Neural cell (in vitro differentiated cells): ENCODE results near the gene EAPP. TPM values are rescaled to one million over a fixed set of nuclear protein-coding genes. Genes with fewer than 3 reads are reported as not detected.

Experiments
- H2AFZ ChIP-seq: fragments of 200-600, 300-800 bp; sonication (generic), shearing (Covaris generic); 2 replicates; pipeline ENCODE4 v1.6.0; 2014; ENCODE audit warnings: low read depth, mild to moderate bottlenecking, antibody characterized with exemption, low read length, moderate library complexity
- H3F3A ChIP-seq: fragments of 200-600 bp; shearing (Covaris generic); 2 replicates; pipeline ENCODE4 v1.6.1; 2016; ENCODE audit warnings: mild to moderate bottlenecking, moderate library complexity, mixed read lengths, antibody characterized with exemption, low read length; ENCODE audit not compliant: insufficient read depth, poor library complexity, severe bottlenecking
- H3K27ac ChIP-seq: fragments of 200-600, 300-800 bp; sonication (generic), shearing (Covaris generic); 2 replicates; pipeline ENCODE4 v1.5.1; 2014; ENCODE audit warnings: mild to moderate bottlenecking, low read length, moderate library complexity
- H3K27me3 ChIP-seq: fragments of 300-800, 200-600 bp; sonication (generic), shearing (Covaris generic); 2 replicates; pipeline ENCODE4 v1.6.0; 2014; ENCODE audit warnings: mild to moderate bottlenecking, low read depth, low read length, moderate library complexity; ENCODE audit not compliant: insufficient read depth
- H3K36me3 ChIP-seq: fragments of 300-800, 200-600 bp; sonication (generic), shearing (Covaris generic); 2 replicates; pipeline ENCODE4 v1.5.1; 2014; ENCODE audit warnings: mild to moderate bottlenecking, antibody characterized with exemption, low read length, moderate library complexity; ENCODE audit not compliant: insufficient read depth
- H3K4me2 ChIP-seq: fragments of 300-800, 200-600 bp; sonication (generic), shearing (Covaris generic); 2 replicates; pipeline ENCODE4 v1.6.0; 2014; ENCODE audit warnings: mild to moderate bottlenecking, low read length
- H3K4me3 ChIP-seq: fragments of 300-800, 200-600 bp; sonication (generic), shearing (Covaris generic); 2 replicates; pipeline ENCODE4 v1.5.1; 2014; ENCODE audit warnings: mild to moderate bottlenecking, low read length, moderate library complexity
- H3K79me2 ChIP-seq: fragments of 200-600 bp; shearing (Covaris generic); replicated peaks from 2 replicates; pipeline ENCODE4 v1.6.0; 2014; ENCODE audit warnings: mild to moderate bottlenecking, low read length, moderate library complexity; ENCODE audit not compliant: insufficient read depth
- H3K9ac ChIP-seq: fragments of 300-800, 200-600 bp; sonication (generic), shearing (Covaris generic); 2 replicates; pipeline ENCODE4 v1.6.1; 2016; ENCODE audit warnings: mild to moderate bottlenecking, low read length, mixed read lengths
- H3K9me2 ChIP-seq: fragments of 200-600 bp; shearing (Covaris generic); 2 replicates; pipeline ENCODE4 v1.6.1; 2016; ENCODE audit warnings: mild to moderate bottlenecking, low read length, mixed read lengths; ENCODE audit not compliant: insufficient read depth
- H3K9me3 ChIP-seq: fragments of 200-600, 300-800 bp; sonication (generic), shearing (Covaris generic); 2 replicates; pipeline ENCODE4 v1.6.1; 2016; ENCODE audit warnings: mild to moderate bottlenecking, mixed run types, low read length, moderate library complexity, mixed read lengths
- H4K20me1 ChIP-seq: fragments of 200-600 bp; shearing (Covaris generic); 2 replicates; pipeline ENCODE4 v1.6.1; 2016; ENCODE audit warnings: mild to moderate bottlenecking, mixed run types; ENCODE audit not compliant: insufficient read depth
- EP300 ChIP-seq: fragments of 450-650 bp; conservative IDR thresholded peaks from 2 replicates; pipeline ENCODE4 v1.6.1; 2014; ENCODE audit warnings: antibody characterized with exemption, mild to moderate bottlenecking, moderate library complexity; ENCODE audit not compliant: poor library complexity, severe bottlenecking
- EZH2 ChIP-seq: fragments of 200-600, 300-800 bp; shearing (Covaris generic), sonication (generic); IDR thresholded peaks from 2 replicates; pipeline ENCODE4 v1.6.1; 2014; ENCODE audit warnings: antibody characterized with exemption, low read length, borderline replicate concordance, mild to moderate bottlenecking; ENCODE audit not compliant: insufficient read depth, poor library complexity, severe bottlenecking
- MXI1 ChIP-seq: fragments of 450-650 bp; conservative IDR thresholded peaks from 2 replicates; pipeline ENCODE4 v1.6.1; 2014; ENCODE audit warnings: antibody characterized with exemption, mild to moderate bottlenecking; ENCODE audit not compliant: poor library complexity, severe bottlenecking
- POLR2AphosphoS5 ChIP-seq: IDR thresholded peaks from 2 replicates; pipeline ENCODE4 v1.6.1; 2012
- RAD21 ChIP-seq: fragments of 450-650 bp; conservative IDR thresholded peaks from 2 replicates; pipeline ENCODE4 v1.6.1; 2014; ENCODE audit warnings: antibody characterized with exemption, mild to moderate bottlenecking, moderate library complexity
- SMC3 ChIP-seq: fragments of 450-650 bp; conservative IDR thresholded peaks from 2 replicates; pipeline ENCODE4 v1.6.1; 2014; ENCODE audit warnings: antibody characterized with exemption, mild to moderate bottlenecking, moderate library complexity; ENCODE audit not compliant: poor library complexity
- TAF1 ChIP-seq: IDR thresholded peaks from 2 replicates; pipeline ENCODE4 v1.6.1; 2012; ENCODE audit warnings: low read depth
- polyA plus RNA-seq: library from polyadenylated mRNA; depleted of rRNA; stranded (reverse); fragments of >200 nt; gene quantifications from 2 replicates; pipeline ENCODE4 v1.2.3, GENCODE V29; 2014
- TF ChIP-seq, protein P1 (sequence below): fragments of 450-650 bp; IDR thresholded peaks from 2 replicates; pipeline ENCODE4 v1.5.1; 2014; ENCODE audit warnings: antibody characterized with exemption, mild to moderate bottlenecking, moderate library complexity; ENCODE audit not compliant: poor library complexity, severe bottlenecking
- TF ChIP-seq, protein P2 (sequence below): IDR thresholded peaks from 2 replicates; pipeline ENCODE4 v1.6.1; 2012; ENCODE audit warnings: borderline replicate concordance

Gene EAPP
- polyA plus RNA-seq, 1 donor from 2014 or later = 112 TPM

DNA sequence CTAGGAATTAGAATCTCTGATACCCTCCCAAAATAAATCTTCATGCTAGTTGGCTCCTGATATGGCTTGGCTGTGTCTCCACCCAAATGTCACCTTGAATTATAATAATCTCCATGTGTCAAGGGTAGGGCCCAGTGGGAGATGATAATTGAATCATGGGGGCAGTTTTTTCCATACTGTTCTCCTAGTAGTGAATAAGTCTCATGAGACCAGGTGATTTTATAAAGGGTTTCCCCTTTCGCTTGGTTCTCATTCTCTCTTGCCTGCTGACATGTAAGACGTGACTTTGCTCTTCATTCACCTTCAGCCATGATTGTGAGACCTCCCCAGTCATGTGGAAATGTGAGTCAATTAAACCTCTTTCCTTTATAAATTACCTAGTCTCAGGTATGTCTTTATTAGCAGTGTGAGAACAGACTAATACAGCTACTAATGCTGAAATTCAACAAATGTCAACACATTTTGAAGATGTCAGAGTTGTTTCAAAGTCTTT is 65.3 kb downstream of the EAPP start:
- H3K9ac ChIP-seq = no peak overlapping the region
- TF ChIP-seq TAF1 = no peak
- TF ChIP-seq SMC3 = no peak
- TF ChIP-seq EZH2 = no peak
- TF ChIP-seq EP300 = no peak
- TF ChIP-seq, protein P1, sequence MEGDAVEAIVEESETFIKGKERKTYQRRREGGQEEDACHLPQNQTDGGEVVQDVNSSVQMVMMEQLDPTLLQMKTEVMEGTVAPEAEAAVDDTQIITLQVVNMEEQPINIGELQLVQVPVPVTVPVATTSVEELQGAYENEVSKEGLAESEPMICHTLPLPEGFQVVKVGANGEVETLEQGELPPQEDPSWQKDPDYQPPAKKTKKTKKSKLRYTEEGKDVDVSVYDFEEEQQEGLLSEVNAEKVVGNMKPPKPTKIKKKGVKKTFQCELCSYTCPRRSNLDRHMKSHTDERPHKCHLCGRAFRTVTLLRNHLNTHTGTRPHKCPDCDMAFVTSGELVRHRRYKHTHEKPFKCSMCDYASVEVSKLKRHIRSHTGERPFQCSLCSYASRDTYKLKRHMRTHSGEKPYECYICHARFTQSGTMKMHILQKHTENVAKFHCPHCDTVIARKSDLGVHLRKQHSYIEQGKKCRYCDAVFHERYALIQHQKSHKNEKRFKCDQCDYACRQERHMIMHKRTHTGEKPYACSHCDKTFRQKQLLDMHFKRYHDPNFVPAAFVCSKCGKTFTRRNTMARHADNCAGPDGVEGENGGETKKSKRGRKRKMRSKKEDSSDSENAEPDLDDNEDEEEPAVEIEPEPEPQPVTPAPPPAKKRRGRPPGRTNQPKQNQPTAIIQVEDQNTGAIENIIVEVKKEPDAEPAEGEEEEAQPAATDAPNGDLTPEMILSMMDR = no peak
- TF ChIP-seq RAD21 = no peak
- no peak for TF ChIP-seq POLR2AphosphoS5
- TF ChIP-seq, protein P2, sequence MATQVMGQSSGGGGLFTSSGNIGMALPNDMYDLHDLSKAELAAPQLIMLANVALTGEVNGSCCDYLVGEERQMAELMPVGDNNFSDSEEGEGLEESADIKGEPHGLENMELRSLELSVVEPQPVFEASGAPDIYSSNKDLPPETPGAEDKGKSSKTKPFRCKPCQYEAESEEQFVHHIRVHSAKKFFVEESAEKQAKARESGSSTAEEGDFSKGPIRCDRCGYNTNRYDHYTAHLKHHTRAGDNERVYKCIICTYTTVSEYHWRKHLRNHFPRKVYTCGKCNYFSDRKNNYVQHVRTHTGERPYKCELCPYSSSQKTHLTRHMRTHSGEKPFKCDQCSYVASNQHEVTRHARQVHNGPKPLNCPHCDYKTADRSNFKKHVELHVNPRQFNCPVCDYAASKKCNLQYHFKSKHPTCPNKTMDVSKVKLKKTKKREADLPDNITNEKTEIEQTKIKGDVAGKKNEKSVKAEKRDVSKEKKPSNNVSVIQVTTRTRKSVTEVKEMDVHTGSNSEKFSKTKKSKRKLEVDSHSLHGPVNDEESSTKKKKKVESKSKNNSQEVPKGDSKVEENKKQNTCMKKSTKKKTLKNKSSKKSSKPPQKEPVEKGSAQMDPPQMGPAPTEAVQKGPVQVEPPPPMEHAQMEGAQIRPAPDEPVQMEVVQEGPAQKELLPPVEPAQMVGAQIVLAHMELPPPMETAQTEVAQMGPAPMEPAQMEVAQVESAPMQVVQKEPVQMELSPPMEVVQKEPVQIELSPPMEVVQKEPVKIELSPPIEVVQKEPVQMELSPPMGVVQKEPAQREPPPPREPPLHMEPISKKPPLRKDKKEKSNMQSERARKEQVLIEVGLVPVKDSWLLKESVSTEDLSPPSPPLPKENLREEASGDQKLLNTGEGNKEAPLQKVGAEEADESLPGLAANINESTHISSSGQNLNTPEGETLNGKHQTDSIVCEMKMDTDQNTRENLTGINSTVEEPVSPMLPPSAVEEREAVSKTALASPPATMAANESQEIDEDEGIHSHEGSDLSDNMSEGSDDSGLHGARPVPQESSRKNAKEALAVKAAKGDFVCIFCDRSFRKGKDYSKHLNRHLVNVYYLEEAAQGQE = no peak
- no peak for TF ChIP-seq MXI1
- no peak overlapping the region for H3K4me3 ChIP-seq
- H3K36me3 ChIP-seq = no peaks in the 10 kb centered on the region
- H3K27ac ChIP-seq = no peak overlapping the region
- H3K27me3 ChIP-seq = no peaks in the 10 kb centered on the region
- no peaks in the 10 kb centered on the region for H4K20me1 ChIP-seq
- no peaks in the 10 kb centered on the region for H3F3A ChIP-seq
- H2AFZ ChIP-seq = no peak overlapping the region
- no peak overlapping the region for H3K4me2 ChIP-seq
- no peaks in the 10 kb centered on the region for H3K79me2 ChIP-seq
- no peaks in the 10 kb centered on the region for H3K9me2 ChIP-seq
- no peaks in the 10 kb centered on the region for H3K9me3 ChIP-seq

DNA sequence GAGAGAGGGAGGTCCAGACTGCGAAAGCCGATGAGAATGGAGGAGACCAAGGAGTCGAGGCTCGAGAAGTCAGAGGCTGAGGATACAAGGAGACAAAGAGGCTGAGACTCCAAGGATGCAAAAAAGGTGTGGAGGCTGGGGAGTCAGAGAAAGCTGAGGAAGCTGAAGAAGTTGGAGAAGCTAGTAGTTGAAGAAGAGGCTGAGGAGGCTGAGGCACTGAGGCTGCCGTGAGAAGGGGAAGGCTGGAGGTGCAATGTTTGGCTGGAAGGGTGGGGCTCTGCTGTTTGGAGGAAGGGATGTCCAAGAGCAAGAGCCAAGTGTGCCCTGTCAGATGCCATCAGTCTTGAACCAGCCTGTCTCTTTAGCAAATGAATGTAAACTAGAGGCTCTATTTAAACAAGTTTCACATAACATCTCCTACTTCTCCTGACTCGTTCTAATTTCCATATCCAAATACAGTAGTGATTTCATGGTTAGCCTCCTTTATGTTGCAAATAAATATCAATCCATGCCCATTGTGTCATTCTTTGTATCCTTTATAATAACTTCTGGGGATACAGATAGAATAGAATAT is 66.7 kb downstream of the EAPP start:
- Histone ChIP-seq H2AFZ (no peak overlapping the region), H3K4me3 (no peak overlapping the region), H3K27ac (no peak overlapping the region), H3K9me2 (no peaks in the 10 kb centered on the region), H3K4me2 (no peak overlapping the region), H3K36me3 (no peaks in the 10 kb centered on the region), H3K27me3 (no peaks in the 10 kb centered on the region), H3K9ac (no peak overlapping the region), H3K79me2 (no peaks in the 10 kb centered on the region), H3F3A (no peaks in the 10 kb centered on the region), H4K20me1 (no peaks in the 10 kb centered on the region), H3K9me3 (no peaks in the 10 kb centered on the region)
- TF ChIP-seq RAD21 = no peak
- TF ChIP-seq, protein P1 = no peak
- TF ChIP-seq, protein P2 = no peak
- no peak for TF ChIP-seq POLR2AphosphoS5
- no peak for TF ChIP-seq TAF1
- TF ChIP-seq EZH2 = no peak
- TF ChIP-seq EP300 = no peak
- no peak for TF ChIP-seq MXI1
- TF ChIP-seq SMC3 = no peak
